GM21529 (cell line): Measurements from ENCODE around the gene C2orf76.
A peak's percentile ranks its signal among the peaks of the same experiment; 100 is the strongest.
"Not testable (repeated sequence)": the region's sequence is repeated elsewhere in the genome, so short reads cannot be mapped to it uniquely, and the experiment has no call there.

Experiments
- ATAC-seq: cut with Tn5 transposase; IDR thresholded peaks from one replicate; pipeline ENCODE4 v1.9.1; 2021; ENCODE audit not compliant: unreplicated experiment

Gene C2orf76

DNA sequence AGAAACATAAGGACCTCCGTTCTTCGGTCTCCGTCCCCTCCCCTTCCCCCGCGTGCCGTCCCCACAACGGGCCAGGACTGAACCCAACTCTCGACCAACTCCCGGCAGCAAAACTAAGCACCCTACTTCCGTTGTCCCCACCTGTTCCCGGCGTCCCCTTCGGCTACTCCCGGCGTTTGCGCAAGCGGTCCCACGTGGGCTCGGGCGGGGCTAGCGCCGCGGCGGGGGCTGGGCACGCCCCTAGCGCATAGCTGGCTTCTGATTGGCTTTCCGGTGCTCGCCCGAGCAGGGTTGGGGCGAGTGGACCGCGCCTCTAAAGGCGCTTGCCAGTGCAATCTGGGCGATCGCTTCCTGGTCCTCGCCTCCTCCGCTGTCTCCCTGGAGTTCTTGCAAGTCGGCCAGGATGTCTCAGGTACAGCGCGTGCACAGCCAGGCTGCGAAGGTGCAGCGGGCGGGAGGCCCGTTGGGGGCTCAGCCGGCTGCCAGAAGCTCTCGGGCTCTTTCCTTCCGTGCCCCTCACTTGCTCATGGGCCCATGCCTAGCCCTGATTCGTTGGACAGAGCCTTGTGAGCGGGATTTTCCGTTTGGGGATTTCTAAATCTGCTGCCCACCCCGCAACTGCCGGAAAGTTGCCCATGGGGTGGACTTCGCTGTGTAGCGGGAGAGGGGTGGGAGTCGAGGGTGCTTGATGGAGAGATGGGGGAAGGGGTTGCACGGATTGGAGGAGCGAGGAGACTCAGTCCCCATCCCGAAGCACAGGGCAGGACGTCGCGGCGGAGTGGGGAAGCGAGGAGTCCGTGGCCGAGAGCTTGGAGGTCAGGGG, at the start of gene C2orf76, which contains the start of gene DBI:
Gene C2orf76, minus strand, starts transcription at position 186 of the 823 bp plus-strand sequence. CDS start 26,875 bp downstream, outside the sequence.
Gene DBI, plus strand, starts transcription at position 329 of the 823 bp plus-strand sequence. Its CDS starts 75 bp downstream, at position 404.
- ATAC-seq, result peak; percentile 94

DNA sequence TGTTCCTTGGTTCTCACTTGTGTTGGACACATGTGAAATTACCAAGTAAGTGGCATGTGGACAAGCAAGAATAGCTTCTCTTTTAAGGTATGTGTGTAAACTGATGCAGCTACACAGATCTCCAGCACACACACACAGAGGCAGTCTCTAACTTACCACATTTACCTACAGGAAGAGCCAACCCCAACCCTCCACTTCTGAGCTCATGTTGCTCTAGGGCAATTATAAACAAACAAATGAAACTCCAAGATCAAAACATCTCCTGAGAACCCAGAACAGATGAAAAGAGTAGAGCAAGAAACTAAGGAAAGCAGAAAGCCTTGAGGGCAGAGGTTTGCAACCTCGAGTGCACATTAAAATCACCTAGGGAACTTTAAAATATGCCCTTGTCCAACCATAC, 49.0 kb upstream of the C2orf76 start:
- no peak for ATAC-seq

DNA sequence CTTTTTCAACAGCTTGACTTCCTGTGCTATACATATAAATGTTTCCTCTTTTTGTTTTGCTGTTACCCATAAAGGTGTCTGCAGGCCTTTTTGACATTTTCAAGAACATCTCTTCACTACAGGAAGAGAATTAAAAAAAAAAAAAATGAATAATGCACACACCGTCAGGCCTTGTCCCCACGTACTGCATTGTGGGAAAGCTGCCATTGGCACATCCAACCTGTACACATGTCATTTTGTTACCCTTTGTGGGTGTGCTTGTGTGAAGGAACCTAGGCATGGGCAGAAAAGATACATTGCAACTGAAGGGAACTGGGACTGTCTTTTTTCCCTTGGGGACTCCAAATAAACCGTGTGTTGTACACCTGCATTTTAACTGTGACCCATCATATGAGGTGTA, 48.3 kb upstream of the C2orf76 start:
- ATAC-seq, result no peak

DNA sequence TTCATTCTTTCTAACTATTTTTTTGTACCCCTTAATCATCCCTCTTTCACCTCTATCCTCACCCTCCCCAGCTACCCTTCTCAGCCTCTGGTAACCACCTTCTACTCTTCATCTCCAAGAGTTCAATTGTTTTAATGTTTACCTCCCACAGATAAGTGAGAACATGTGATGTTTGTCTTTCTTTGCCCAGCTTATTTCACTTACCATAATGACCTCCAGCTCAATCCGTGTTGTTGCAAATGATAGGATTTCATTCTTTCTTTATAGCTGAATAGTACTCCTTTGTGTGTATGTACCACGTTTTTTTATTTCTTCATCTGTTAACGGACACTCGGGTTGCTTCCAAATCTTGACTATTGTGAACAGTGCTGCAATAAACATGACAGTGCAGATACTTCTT, 42.9 kb upstream of the C2orf76 start:
- no peak for ATAC-seq

DNA sequence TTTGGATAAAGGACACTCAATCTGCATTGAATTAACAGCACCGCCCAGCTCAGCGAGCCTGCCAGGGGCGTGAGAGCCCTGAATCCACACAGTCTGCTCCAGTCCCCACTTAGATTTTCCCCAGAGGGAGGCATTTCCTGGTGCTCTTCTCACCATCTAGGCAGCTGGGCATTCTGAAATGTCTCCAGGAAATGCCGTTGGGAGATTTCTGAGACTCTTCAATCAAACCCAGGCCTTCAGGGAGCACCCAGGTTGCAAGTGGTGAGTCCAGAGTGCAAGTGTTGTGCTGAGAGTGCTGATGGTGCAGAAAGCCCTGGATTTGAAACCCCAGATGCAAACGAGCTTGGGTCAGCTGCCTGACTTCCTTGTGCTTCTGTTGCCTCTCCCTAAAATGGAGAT, 41.6 kb upstream of the C2orf76 start:
- ATAC-seq, result no peak

DNA sequence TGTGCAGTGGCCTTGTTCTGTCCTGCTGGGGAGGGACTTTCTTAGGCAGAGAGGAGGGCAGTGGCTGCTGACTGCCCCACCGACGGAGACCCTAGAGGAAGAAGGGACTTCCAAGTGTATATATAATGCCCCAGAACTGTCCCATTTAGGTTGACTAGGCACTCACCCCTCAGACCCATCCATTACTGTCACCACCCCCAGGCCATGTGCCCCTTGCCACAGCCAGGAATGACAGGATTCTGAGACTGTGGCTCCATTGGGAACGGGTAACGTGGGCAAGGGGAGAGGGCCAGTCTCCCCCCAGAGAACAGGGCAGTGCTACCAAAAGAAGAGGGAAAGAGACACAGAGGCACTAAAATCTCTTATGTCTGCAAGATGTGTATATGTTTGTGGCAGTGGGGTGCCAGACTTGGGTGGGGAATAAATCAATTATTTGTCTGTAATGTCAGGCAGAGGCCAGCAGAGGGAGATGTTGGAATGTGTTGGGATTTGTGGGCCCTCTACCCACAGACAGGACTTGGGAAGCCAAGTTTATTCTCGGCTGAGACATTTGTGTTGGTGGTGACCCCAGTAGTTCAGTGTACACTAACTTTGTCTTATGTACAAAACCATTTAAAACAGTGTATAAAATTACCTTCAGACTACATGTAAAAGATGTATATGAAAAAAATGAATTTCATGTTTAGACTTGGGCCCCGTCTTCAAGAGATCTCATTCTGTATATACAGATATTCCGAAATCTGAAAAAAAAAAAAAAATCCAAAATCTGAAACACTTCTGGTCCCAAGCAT, 41.0 kb upstream of the C2orf76 start:
- peak; percentile 56 for ATAC-seq

DNA sequence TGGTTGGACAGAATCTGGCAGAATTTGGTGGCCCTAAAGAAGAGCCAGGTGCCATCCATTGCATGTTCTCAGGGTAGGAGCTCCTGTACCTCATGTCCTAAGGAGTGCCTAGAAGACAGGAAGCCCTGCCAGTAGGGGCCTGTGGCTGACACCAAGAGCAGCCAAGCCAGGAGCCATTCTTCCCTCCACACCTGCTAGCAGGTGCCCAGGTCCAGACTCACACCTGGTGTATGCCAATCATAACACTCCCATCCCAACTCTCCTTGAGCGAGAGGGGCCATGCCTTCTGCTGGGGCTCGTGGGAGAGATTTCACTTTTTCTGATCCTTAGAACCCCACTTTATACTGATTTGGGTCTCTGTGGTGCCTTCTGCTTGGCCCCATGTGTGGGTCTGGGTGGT, 38.5 kb upstream of the C2orf76 start:
- no peak for ATAC-seq

DNA sequence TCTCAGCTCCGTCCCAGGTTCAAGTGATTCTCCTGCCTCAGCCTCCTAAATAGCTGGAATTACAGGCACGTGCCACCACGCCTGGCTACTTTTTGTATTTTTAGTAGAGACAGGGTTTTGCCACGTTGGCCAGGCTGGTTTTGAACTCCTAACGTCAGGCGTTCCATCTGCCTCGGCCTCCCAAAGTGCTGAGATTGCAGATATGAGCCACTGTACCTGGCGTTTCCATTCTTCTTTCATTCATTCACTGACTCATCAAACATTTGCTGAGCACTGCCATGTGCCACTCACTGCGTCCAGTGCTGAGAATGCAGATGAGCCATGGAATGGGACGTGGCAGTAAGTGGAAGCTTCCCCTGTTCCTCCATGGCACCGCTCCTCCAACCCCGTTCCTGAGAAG, 37.0 kb upstream of the C2orf76 start:
- ATAC-seq, result not testable (repeated sequence)

DNA sequence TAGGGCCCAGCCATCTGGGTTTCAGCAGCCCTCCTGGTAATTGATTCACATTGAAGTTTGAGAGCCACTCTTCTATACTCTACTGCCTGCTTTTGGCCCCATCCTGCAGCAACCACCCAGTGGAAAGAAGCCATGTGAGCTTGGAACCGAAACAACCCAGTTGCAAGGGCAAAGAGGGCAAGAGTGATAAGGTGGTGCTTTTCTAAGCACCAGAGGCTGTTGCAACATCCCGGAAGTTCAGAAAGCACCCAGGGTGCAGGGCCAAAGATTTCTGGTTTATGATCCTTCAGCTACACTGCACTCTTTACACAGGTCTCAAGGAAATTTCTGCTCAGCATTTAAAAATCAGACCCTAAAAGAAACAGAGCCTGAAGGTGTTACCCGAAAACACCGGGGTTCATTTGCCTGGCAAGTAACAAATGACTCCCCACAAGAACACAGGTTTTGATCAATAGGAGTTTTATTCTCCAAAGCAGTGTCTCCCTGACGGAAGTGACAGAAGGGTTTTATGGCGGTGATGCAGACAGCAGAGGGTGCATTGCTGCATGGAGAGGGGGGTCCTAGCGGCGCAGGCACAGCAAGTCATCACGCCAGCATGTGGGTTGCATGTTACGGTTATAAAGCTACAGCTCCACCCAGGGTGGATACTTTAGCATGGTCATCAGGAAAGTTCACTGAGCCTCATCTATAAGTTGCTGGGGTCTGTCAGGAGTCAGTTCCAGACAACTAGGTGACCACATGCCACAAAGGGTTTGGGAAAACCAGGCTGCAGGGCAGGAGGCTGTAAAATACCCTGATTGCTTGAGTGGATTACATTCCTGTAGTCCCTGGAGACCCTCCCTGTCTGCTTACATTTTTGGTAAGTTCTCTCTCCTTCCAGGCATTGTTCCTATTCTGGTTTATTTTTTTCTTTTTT, 36.3 kb upstream of the C2orf76 start:
- ATAC-seq, result no peak

DNA sequence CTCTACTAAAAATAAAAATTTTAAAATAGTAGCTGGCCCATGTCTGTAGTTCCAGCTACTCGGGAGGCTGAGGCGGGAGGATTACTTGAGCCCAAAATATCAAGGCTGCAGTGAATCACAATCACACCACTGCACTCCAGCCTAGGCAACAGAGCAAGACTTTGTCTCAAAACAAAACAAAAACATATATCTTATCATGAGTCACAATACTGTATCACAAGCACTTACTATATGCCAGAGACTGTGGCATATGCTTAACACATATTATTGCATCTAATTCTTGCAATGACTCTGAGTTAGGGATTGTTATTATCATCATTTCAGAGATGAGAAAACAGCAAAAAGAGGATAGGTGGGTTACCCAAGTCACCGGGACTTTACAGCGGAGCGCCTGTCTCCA, 35.5 kb upstream of the C2orf76 start:
- no peak for ATAC-seq

DNA sequence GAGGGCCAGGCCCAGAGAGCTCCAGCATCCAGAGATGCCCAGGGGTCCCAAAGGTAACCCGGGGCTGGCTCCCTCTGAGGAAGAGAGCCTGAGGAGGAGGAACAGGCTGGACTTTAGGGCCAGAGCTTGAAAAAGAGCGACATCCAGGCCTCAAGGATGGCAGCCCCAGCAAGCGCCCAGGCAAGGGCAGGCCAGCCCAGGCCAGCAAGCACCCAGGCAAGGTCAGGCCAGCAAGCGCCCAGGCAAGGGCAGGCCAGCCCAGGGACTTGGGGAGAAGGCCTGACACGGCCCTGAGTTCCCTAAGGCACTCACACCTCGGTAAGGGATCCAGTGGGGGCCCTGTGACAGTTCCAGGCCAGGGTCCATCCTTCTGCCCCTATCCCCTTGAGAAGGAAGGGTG, 30.6 kb upstream of the C2orf76 start:
- no peak for ATAC-seq

DNA sequence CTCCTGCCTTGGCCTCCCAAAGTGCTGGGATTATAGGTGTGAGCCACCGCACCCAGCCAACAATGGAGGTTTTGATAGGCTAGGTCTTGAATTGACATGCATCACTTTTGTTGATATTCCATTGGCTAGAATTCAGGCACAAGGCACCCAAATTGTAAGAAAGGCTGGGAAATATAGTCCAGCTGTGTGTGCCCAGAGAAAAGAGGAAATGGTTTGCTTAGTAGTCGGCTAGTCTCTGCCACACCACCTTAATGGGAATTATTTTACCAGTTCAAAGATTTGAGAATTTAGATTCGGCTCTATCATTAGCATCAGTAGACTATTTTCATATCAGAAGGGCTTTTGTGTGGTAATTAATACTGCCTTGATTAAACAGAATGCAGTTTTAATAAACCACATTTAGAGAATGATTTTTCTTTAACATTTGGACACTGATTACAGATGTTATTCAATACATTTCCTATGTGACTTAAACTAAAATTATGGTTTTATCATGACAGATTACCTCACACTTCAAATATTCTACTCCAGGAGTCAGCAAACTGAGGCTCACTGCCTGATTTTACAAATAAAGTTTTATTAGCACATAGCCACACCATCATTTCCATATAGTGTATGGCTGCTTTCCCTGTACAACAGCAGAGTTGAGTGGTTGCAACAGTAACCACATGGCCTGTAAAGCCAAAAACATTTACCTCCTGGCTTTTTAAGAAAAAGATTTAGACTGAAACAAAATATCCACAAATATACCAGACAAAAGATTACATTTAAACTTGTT, 27.5 kb upstream of the C2orf76 start:
- no peak for ATAC-seq

DNA sequence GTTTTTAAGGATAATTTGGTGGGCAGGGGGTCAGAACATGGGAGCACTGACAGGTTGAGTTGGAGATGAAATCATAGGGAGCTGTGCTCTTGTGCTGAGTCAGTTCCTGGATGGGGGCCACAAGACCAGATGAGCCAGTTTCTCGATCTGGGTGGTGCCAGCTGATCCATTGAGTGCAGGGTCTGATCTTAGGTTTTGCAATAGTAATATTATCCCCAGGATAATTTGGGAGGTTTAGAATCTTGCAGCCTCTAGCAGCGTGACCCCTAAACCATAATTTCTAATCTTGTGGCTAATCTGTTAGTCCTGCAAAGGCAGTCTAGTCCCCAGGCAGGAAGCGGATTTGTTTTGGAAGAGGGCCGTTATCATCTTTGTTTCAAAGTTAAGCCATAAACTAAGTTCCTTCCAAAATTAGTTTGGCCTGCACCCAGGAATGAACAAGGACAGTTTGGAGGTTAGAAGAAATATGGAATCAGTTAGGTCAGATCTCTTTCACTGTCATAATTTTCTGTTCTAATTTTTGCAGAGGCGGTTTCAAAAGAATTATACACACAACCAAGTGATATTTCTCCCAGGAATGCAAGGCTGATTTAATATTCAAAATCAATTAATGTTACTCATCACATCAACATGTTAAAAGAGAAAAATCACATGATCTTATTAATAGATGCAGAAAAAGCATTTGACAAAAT, 23.1 kb upstream of the C2orf76 start:
- no peak for ATAC-seq

DNA sequence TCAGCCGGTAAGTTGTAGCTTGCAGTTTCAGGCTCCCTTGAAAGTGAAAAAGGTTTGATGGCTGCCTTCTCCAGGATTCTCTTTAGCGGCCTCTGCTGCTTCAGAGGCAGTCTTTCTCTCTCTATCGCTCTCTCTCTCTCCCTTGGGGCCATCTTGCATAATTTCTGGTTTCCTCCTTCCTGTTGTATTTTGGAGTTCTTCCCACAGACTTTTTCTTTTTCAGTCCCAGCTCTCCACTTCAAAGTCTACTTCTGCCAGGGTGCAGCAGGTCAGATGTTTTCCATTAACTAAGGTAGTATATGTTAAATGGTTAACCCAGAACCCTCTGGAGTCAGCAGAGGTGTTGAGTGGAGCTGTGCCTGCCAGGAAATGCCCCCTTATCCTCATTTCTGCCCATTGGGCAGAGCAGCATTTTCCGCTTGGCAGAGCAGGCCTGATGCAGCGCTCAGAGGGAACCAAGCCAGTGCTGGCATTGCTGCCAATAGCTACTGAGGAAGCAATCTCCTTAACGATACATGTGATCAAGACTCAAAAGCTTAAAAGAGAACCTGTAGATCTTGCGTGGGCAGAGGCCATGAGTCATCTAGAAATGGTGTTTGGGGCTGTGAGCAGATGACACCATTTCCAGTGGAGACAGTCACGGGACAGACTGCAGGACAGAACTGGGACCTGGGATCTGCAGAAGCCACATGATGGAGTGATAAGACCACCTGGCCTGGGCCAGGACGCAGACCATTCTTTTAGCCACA, 20.9 kb upstream of the C2orf76 start:
- peak; percentile 79 for ATAC-seq

DNA sequence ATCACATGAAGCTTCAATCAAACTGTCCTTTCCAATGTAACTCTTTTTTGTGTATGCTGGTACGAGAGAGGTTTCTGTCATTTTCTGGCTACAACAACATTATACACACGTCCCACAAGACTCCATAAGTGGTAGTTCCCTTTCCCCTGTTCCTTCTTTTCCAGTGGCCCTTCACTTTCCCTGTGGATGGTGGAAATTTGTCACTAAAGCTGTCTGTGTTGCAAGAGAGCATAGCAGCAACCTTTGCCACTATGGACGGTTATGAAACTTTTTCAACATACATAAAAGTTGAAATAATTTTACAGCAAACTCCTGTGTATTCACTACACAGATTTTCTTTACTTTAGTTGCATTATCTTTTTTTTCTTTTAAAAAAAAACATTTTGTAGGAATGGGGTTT, 18.8 kb upstream of the C2orf76 start:
- no peak for ATAC-seq

DNA sequence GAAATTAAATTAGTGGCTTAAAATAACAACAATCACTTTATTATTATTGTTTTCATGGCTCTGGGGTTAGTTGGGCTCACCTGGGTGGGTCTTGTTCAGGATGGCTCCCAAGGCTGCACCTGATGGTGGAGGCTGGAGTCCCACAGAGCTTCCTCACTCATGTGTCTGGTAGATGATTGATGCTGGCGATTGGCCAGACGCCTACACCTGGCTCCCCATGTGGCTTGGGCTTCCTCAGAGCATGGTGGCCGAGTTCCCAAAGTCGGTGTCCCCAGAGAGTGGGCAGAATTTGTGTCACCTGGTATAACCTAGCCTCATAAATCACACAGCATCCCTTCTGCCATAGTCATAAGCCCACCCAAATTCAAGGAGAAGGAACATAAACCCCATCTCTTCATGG, 18.3 kb upstream of the C2orf76 start:
- ATAC-seq, result no peak

DNA sequence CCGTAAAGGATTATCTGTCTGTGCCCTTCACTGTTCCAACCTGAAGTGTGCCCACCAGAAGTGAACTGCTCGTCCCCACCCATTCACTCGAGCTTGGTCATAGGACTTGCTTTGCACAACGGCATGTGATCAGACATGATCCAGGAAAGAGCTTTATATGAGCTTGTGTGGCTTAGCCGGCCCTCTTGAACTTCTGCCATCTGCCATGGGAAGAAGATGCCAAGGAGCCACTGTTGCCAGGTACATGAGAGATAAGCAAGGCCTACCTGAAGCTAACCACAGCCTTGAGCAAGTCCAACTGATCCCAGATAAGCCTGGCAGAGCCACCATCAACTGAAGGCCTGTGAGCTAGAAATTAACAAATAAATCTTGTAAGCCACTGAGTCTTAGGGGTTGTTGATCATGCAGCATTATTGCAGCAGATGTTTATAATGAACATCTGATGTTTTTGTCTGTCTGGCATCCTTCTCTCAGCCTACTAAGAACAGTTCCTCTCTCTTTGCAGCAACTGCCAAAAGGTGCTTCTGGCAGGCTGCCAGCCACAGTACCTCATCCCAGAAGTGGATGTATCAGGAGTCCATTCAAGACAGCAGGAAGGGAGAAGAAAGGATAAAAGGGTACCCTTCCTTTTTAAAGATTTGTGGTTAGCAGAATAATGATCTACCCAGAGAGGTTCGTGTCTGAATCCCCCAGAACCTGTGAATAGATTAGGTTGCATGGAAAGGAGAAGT, 16.9 kb upstream of the C2orf76 start:
- no peak for ATAC-seq

DNA sequence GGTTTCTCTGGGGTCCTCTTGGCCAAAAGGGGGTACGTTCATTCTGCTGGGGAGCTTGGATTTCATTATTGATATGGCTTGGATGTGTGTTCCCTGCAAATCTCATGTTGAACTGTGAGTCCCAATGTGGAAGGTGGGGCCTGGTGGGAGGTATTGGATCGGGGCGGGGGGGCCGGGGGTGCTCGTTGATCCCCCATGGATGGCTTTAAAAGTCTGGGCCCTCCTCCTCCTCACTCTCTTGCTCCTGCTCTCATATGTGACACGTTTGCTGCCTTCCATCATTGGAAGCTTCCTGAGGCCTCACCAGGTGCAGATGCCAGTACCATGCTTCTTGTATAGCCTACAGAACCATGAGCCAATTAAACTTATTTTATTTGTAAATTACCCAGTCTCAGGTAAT, 11.9 kb upstream of the C2orf76 start:
- ATAC-seq, result no peak
